Neural cell (in vitro differentiated cells): ENCODE results near the gene C19orf73.

Experiments
- EP300 ChIP-seq: fragments of 450-650 bp; conservative IDR thresholded peaks from 2 replicates; pipeline ENCODE4 v1.6.1; 2014; ENCODE audit warnings: antibody characterized with exemption, mild to moderate bottlenecking, moderate library complexity; ENCODE audit not compliant: poor library complexity, severe bottlenecking
- EZH2 ChIP-seq: fragments of 200-600, 300-800 bp; shearing (Covaris generic), sonication (generic); IDR thresholded peaks from 2 replicates; pipeline ENCODE4 v1.6.1; 2014; ENCODE audit warnings: antibody characterized with exemption, low read length, borderline replicate concordance, mild to moderate bottlenecking; ENCODE audit not compliant: insufficient read depth, poor library complexity, severe bottlenecking
- MXI1 ChIP-seq: fragments of 450-650 bp; conservative IDR thresholded peaks from 2 replicates; pipeline ENCODE4 v1.6.1; 2014; ENCODE audit warnings: antibody characterized with exemption, mild to moderate bottlenecking; ENCODE audit not compliant: poor library complexity, severe bottlenecking
- TF ChIP-seq, protein P1 (sequence below): fragments of 450-650 bp; IDR thresholded peaks from 2 replicates; pipeline ENCODE4 v1.5.1; 2014; ENCODE audit warnings: antibody characterized with exemption, mild to moderate bottlenecking, moderate library complexity; ENCODE audit not compliant: poor library complexity, severe bottlenecking

DNA sequence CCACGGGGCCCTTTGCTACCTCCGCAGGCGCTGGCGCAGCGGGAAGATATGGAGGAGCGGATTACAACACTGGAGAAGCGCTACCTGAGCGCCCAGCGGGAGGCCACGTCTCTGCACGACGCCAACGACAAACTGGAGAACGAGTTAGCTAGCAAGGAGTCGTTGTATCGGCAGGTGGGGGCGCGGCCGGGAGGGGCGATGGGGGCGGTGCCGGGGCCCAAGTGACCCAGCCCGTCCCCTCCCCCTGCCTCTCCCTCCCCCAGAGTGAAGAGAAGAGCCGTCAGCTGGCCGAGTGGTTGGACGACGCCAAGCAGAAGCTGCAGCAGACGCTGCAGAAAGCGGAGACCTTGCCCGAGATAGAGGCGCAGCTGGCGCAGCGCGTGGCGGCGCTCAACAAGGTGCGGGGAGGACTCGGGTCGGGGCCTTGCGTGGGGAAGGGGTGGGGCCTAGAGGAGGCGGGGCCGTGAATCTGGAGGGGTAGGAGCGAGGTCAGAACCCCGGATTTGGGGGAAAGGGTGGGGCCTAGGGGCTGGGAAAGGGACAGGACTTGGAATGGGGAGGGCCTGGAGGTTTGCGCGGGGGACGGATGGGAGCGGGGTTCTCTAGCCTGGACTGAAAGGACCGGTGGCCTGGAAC, 14.1 kb upstream of the C19orf73 start:
- TF ChIP-seq EP300 (no peak), EZH2 (no peak), MXI1 (no peak)
- TF ChIP-seq, protein P1, sequence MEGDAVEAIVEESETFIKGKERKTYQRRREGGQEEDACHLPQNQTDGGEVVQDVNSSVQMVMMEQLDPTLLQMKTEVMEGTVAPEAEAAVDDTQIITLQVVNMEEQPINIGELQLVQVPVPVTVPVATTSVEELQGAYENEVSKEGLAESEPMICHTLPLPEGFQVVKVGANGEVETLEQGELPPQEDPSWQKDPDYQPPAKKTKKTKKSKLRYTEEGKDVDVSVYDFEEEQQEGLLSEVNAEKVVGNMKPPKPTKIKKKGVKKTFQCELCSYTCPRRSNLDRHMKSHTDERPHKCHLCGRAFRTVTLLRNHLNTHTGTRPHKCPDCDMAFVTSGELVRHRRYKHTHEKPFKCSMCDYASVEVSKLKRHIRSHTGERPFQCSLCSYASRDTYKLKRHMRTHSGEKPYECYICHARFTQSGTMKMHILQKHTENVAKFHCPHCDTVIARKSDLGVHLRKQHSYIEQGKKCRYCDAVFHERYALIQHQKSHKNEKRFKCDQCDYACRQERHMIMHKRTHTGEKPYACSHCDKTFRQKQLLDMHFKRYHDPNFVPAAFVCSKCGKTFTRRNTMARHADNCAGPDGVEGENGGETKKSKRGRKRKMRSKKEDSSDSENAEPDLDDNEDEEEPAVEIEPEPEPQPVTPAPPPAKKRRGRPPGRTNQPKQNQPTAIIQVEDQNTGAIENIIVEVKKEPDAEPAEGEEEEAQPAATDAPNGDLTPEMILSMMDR = no peak
